HG03558 (cell line): ENCODE measurements around the gene RGS12.

ENCODE experiments used
- ATAC-seq: cut with Tn5 transposase; IDR thresholded peaks from one replicate; pipeline ENCODE4 v1.9.1; 2021; ENCODE audit warnings: moderate number of reproducible peaks; ENCODE audit not compliant: unreplicated experiment; ENCODE audit errors: extremely low read depth

RGS12 gene, protein sequence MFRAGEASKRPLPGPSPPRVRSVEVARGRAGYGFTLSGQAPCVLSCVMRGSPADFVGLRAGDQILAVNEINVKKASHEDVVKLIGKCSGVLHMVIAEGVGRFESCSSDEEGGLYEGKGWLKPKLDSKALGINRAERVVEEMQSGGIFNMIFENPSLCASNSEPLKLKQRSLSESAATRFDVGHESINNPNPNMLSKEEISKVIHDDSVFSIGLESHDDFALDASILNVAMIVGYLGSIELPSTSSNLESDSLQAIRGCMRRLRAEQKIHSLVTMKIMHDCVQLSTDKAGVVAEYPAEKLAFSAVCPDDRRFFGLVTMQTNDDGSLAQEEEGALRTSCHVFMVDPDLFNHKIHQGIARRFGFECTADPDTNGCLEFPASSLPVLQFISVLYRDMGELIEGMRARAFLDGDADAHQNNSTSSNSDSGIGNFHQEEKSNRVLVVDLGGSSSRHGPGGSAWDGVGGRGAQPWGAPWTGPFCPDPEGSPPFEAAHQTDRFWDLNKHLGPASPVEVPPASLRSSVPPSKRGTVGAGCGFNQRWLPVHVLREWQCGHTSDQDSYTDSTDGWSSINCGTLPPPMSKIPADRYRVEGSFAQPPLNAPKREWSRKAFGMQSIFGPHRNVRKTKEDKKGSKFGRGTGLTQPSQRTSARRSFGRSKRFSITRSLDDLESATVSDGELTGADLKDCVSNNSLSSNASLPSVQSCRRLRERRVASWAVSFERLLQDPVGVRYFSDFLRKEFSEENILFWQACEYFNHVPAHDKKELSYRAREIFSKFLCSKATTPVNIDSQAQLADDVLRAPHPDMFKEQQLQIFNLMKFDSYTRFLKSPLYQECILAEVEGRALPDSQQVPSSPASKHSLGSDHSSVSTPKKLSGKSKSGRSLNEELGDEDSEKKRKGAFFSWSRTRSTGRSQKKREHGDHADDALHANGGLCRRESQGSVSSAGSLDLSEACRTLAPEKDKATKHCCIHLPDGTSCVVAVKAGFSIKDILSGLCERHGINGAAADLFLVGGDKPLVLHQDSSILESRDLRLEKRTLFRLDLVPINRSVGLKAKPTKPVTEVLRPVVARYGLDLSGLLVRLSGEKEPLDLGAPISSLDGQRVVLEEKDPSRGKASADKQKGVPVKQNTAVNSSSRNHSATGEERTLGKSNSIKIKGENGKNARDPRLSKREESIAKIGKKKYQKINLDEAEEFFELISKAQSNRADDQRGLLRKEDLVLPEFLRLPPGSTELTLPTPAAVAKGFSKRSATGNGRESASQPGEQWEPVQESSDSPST (N-terminal part only)

DNA sequence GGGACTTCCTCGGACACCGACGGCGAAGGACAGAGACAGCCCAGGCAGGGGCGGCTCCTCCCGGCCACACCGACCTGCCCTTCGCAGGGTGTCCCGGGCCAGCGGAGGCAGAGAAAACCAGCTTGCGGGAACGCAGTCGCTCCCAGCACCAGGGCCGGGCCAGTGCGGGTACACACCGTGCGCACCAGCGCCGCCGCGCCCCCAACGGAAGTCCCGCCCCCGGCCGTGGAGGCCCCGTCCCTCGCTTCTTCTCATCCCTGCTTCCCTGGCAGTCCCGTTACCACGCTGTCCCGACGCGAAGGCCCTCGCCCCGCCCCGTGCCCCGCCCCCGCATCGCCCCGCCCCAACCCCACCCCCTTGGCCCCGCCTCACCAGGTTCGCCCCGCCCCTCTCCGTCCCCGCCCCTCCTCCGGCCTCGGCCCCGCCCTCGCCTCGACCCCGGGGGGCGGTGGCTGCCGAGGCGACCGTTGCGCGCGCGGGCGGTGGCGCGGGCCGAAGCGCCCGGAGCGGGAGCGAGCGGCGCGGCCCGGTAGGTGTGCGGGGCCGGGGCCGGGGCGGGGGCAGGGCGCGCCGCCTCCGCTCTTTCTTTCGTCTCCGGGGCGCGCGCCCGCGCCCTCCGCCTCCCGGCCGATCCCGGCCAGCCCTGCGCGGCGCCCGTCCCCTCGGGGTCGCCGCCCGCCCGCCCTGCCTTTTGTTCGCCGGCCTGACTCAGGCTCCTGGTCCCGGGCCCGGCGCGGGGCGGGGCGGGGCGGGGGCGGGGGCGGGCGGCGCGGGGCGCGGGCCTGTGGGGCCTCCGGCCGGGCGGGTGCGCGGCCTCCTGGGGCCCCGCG, at the start of gene RGS12:
Gene RGS12, plus strand, starts transcription at position 451 of the 830 bp plus-strand sequence. CDS start 23,150 bp downstream, outside the sequence.
- peak; percentile 50 for ATAC-seq

DNA sequence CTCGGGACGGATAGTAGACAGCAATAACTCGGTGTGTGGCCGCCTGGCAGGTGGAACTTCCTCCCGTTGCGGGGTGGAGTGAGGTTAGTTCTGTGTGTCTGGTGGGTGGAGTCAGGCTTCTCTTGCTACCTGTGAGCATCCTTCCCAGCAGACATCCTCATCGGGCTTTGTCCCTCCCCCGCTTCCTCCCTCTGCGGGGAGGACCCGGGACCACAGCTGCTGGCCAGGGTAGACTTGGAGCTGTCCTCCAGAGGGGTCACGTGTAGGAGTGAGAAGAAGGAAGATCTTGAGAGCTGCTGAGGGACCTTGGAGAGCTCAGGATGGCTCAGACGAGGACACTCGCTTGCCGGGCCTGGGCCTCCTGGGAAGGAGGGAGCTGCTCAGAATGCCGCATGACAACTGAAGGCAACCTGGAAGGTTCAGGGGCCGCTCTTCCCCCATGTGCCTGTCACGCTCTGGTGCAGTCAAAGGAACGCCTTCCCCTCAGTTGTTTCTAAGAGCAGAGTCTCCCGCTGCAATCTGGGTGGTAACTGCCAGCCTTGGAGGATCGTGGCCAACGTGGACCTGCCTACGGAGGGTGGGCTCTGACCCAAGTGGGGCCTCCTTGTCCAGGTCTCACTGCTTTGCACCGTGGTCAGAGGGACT, 49.6 kb upstream of the RGS12 start:
- no peak for ATAC-seq

DNA sequence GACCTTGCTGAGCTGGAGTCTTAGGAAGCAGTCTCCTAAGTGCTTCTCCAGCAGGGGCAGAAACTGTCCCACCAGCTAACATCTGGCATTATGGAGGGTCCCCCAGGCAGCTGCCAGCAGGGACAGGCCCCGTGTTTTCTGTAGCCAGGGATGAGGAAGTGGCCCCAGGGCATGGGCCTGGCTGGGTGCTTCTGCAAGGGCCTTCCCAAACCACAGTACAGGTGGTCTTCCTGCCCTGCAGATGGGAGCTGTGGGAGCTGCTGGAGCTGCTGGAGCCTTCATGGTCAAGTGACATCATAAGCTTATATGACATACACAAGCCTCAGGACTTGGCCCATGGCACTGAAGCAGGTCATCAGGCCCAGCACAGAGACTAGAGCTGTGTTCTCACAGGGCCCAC, 48.8 kb upstream of the RGS12 start:
- ATAC-seq = no peak

DNA sequence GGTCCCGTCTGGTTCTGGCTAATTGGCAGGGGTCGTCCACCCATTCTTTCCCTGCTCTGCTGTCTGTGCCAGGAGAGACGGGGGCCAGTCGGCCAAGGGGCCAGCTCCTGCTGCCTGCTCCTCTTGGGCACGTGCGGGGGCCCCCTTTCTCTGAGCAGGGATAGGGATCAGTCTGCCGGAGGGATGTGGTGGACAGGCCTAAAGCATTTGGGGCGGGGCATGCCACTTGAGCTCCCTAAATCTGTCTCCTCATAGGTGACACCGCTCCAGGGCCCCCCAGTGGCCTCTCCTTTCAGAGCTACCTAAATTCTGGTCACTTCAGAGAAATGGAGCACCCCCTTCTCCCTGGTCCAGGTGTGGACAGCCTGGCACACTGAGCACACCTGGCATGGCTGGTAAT, 48.1 kb upstream of the RGS12 start:
- ATAC-seq = no peak

DNA sequence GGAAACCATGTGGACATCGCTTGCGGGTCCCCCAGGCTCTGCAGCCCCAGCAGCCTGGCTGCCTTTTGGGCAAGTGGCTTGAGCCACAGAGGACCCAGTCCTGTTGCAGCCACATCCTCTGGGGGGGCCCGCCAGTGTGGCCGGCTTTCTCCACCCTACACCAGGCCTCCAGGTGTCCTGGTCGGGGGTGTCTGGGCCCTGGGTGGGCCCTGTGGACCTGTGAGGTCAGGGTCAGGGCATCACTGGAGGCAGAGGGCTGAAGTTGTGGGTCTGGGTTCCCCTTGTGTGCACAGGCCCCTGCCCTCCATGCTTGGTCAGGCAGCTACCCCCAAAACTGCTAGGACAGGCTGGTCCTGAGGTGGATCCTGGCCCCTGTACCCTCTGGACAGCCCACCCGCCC, 47.1 kb upstream of the RGS12 start:
- ATAC-seq = no peak

DNA sequence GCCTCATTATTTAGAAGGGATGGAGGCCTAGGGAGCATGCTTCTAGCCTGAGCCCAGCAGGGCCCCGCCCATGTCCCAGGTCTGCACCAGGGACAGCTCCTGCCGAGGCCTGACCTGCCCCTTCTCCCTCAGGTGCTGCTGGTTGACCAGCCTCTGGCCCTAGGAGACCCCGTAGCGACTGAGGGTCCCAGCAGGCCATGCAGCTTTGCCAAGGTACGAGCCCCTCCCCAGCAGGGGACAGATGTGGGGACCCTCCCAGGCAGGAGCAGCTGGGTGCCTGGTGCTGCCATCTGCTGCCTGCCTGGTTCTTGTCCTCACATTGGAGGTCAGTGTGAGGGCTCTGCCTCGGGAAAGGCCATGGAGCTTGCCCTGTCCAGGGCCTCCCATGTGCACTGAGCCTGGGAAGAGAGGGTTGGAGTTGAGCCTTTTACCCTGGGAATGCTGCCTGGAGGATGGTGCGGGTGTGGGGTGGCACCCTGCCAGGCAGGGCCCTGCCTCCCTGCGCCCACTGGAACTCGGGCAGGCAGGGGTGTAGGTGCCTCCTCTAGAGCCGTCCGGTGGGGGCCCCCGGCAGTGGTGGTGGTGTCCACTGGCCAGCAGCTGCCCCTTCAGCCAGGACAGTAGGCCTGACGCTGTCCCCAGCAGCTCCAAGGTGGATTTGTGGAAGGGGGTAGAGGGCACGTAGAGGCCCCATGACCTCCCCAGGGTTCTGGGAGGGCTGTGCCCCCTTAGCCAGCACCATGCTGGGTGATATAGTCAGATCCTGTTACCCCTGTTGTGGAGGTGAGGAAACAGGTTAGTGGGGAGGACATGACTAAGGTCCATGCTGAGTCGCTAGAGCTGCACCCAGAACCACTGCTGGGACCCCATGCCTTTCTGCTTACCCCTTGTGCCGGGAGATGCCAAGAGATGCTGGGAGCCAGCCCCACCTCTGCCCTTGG, 46.1 kb upstream of the RGS12 start:
- no peak for ATAC-seq

DNA sequence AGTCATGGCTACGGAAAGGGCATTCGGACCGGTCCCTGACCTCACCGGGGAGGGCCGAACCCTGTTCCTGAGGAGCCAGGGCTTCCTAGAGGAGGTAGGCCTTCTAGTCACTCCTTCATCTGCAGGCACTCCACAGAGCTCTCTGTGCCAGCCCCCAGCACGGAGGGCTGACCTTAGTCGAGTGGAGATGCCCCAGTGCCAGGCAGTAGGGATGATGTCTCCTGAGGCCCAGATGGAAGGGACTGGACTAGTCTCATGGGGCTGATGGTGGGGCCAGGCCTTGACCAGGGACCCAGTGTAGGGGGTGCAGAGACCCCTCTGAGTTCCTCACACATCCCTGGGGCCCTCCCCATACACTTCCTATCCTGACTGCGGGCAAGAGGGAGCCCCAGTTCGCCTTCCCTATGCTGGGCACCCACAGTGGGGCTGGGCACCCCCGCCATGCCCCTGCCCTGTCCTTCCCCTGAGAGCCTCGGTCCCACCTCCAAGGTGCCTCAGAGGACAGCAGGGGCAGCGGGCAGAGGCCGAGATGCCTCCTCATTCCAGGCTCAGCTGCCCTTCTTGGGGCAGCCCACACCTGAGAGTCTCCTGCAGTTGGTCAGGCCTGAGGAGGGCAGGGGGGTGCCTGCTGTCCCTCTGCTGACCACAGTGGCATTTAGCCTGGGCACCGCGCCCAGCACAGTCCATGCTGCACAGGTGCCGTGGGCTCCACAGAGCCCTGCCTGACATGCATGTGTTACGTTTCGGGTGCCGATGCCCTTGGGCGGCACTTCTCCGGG, 45.2 kb upstream of the RGS12 start:
- ATAC-seq = no peak

DNA sequence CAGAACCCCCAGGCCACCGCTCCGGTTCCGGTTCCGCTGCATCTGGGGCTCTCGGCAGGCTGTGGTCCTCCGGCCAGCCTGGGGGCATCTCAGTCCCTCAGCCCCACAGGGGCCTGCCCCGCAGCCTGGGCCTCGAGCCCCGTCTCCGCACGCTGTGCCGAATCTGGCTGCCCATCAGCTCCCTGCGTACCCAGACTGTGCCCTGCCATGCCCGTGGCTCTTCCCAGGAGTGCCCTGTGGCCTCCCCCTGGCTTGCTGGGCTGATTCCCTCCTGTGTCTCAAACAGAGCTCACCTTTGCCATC, 44.7 kb upstream of the RGS12 start:
- no peak for ATAC-seq

DNA sequence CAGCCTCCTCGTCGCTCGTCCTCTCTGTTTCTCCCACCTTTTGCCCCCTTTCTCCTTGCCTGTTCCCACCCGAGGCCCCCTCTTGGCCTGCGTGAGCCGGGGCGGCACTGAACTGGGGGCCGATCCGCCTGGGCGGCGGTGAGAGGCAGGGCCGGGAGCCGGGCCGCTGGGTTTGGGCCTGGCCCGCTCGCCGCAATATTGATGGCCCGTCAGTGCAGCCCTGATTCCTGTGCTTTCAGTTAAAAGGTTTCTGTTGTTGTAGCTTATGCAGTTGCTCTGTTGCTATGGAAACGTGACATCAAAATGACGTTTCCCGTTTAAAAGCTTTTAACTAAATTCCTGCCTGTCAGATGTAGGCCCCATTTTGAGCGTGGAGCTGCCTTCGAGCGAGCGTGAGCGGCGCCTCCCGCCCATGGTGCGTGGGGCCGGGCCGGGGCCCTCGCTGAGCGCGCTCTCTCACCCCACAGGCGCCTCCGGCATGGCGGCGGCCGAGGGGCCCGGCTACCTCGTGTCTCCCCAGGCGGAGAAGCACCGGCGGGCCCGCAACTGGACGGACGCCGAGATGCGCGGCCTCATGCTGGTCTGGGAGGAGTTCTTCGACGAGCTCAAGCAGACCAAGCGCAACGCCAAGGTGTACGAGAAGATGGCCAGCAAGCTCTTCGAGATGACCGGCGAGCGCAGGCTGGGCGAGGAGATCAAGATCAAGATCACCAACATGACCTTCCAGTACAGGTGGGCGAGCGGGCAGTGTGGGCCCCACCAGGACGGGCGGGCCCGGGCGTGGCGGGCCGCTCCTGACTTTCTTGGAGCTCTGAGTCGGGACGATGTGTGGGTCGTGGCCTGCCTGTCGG, 43.8 kb upstream of the RGS12 start, which contains the start of gene MSANTD1:
Gene MSANTD1, plus strand, starts transcription at position 349 of the 851 bp plus-strand sequence. Its CDS starts 64 bp downstream, at position 413.
- ATAC-seq = no peak

DNA sequence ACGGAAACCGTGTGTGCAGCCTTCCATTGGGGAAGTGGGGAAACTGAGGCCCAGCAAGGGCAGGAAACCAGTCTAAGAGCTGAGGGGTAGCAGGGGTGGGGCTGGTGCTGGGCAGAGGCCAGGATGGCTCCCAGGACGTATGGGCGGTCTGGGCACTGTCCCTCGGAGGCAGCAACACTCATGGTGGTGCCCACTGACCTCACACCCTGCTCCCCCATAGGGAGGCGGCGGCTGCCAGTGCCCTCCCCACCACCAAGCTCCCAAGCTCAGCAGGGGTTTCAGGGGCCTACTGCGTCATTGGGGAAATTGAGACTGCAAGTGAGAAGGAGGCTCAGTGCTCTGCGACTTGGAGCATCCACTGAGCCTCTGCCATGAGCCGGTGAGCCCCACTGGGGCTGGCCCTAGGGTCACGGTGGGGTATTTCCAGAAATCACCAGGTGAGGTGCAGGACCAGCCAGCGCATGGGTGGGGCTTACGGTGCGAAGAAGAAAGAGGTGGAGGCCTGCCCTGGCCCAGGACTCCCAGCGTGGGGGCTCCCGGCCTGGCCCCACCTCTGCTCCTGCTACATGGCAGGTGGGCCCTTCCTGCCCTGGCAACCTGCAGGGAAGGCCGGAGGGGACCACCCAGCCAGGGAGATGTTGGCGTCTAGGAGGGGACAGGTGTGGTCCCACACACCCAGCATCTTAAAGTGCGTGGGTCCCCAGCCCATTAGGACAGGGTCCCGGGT, 42.9 kb upstream of the RGS12 start:
- ATAC-seq = no peak

DNA sequence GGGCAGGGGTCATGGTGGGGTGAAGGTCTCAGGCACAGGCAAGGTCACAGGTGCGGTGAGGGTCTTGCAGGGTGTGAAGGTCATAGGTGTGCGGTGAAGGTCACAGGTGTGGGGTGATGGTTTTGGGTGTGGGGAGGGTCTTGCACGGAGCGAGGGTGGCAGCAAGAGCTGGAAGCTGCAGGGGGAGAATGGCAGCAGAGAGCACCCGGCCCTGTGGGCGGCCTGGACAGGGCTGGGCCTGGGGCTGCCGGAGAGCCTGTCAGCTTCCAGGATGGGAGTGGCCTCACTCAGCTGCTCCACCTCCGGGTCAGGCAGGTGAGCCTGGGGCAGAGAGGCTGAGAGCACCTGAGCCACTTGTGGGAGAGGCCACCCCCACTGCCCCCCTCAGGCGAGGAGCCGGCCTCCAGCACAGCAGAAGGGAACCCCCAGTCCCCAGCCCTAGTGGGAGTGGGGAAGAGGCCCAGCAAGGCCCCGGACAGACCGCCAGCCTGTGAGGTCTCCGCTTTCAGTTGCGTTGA, 42.3 kb upstream of the RGS12 start:
- ATAC-seq = no peak

DNA sequence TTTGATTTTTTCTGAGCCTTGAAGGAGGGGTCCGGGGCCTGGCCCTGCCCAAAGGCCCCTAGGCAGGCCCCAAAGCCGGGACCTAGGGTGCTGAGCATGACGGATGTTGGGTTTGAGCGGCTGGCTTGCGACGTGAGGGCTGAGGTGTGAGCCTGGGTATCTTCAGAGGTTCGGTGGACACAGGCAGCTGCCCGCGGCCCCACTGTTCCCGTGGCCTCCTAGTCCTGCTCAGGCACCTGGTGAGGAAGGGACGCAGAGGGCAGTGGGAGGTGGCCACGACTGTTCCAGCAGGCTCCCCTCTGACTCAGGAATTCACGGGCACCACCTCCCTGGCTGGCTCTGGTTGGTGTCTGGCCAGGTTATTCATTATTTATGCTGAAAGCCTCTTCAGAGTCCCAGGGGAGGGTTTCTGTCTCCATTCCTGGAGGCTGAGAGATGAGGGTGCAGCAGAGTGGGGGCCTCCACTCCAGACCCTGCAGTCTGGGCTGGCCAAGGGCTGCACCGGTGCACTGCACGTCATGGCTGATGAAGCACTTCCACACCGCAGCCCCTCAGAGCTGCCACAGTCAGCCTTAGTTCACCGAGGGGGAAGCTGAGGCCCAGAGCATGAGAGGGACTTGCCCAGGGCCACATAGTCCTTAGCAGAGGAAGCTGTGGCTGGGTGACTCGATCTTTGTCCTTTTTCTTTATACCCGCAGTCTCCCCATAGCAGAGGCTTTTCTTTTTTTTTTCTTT, 41.7 kb upstream of the RGS12 start:
- no peak for ATAC-seq

DNA sequence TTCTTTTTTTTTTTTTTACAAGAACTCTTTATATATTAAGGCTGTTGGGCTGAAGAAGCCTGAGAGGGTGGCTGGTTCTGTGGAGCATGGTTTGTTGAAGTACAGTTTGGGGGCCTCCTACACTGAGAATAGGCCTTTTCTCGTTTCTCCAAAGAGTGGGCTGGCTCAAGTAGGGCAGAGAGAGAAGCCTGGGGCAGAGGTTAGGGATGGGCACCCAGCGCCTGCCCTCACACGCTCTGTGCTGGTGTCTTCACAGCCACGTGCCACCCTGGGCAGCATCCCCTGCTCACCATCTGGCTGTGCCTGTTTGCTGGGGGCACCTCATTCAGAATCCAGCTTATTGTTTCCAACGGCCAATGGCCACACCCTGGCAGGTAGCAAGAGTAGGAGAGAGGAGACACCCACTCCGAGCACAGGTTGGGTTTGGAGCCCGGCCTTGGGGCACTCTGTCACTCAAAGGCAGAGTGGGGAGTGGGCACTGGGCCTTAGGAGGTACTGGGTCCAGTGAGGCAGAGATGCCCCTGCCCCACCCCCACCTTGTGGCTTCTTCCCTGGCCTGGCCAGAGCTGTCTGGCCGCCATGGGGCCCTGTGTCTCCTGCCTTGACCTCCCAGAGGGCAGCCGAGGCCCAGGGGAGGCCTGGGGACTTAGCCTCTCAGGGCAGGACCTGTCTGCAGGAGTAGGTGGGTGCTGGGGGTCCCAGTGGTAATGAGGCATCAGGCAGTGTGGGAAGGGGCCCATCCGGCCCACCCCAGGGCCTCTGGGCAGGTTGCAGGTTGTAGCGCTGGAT, 40.9 kb upstream of the RGS12 start:
- no peak for ATAC-seq

DNA sequence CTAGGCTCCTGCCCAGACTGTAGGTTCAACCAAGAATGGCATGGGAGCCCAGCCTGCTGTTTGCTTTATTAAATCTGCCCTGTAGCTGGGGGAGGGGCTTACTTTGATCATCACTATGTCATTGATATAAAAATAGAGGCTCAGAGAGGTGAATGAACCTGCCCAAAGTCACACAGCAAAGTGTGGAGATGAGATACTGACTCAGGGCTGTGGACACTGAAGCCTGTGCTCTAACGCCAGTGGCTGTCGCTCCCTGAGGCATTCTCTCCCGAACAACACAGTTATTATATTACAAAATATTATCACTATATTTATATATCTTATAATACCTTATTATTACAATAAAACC, 40.4 kb upstream of the RGS12 start:
- no peak for ATAC-seq
